ENCODE results near the gene THRB.

THRB gene

GRCh38 chr3:24450160-24450907, 44.3 kb downstream of the THRB start:
- no peak for DNase-seq
- no CpG with 5 or more reads among the region's 5 CpGs for WGBS (ENCODE audit: extremely low coverage, insufficient coverage, low lambda C conversion rate)
- no peak overlapping the region for H4K5ac ChIP-seq (ENCODE audit: low read length)
- H3K18ac ChIP-seq (ENCODE audit: low read length) = no peak overlapping the region
- no peaks in the 10 kb centered on the region for H3K79me2 ChIP-seq (ENCODE audit: control insufficient read depth, insufficient read depth, low read length)
- no peak overlapping the region for H3K4me2 ChIP-seq (ENCODE audit: low read length)
- H2BK5ac ChIP-seq (ENCODE audit: low read length) = no peak overlapping the region
- no peak overlapping the region for H2BK15ac ChIP-seq (replicated peaks; ENCODE audit: low read depth)
- no peak overlapping the region for H3K4ac ChIP-seq (ENCODE audit: low read depth, low read length)
- no peak overlapping the region for H2BK120ac ChIP-seq (ENCODE audit: low read depth, low read length)
- H3K23ac ChIP-seq (ENCODE audit: low read length) = no peak overlapping the region
- no peaks in the 10 kb centered on the region for H3K79me1 ChIP-seq (ENCODE audit: low read length)
- H2AK5ac ChIP-seq (ENCODE audit: low read length) = no peak overlapping the region
- no peak overlapping the region for H4K8ac ChIP-seq (ENCODE audit: low read depth, low read length)
- H3K4me3 ChIP-seq (ENCODE audit: low read length) = no peak overlapping the region
- no peak overlapping the region for H3K9ac ChIP-seq (ENCODE audit: low read length)
- no peak overlapping the region for H3K27ac ChIP-seq (ENCODE audit: low read depth, low read length)
- H3K27me3 ChIP-seq (ENCODE audit: insufficient read depth, low read length, poor library complexity) = no peaks in the 10 kb centered on the region
- no peak overlapping the region for H3K56ac ChIP-seq (ENCODE audit: low read length)
- H3K4me1 ChIP-seq (ENCODE audit: control insufficient read depth, low read depth, low read length) = no peaks in the 10 kb centered on the region
- no peaks in the 10 kb centered on the region for H3K36me3 ChIP-seq (ENCODE audit: control insufficient read depth, insufficient read depth, low read length)

GRCh38 chr3:24447836-24448235, 46.8 kb downstream of the THRB start:
- no peak for DNase-seq
- Histone ChIP-seq H3K4me2 (ENCODE audit: low read length) (no peak overlapping the region), H3K23ac (ENCODE audit: low read length) (no peak overlapping the region), H3K27me3 (ENCODE audit: insufficient read depth, low read length, poor library complexity) (no peaks in the 10 kb centered on the region), H3K79me2 (ENCODE audit: control insufficient read depth, insufficient read depth, low read length) (no peaks in the 10 kb centered on the region), H3K27ac (ENCODE audit: low read depth, low read length) (no peak overlapping the region), H3K36me3 (ENCODE audit: control insufficient read depth, insufficient read depth, low read length) (no peaks in the 10 kb centered on the region), H2AK5ac (ENCODE audit: low read length) (no peak overlapping the region), H3K9ac (ENCODE audit: low read length) (no peak overlapping the region), H2BK120ac (ENCODE audit: low read depth, low read length) (no peak overlapping the region), H3K79me1 (ENCODE audit: low read length) (no peaks in the 10 kb centered on the region), H3K4ac (ENCODE audit: low read depth, low read length) (no peak overlapping the region), H3K18ac (ENCODE audit: low read length) (no peak overlapping the region), H2BK5ac (ENCODE audit: low read length) (no peak overlapping the region), H2BK15ac (replicated peaks; ENCODE audit: low read depth) (no peak overlapping the region), H4K5ac (ENCODE audit: low read length) (no peak overlapping the region), H3K4me3 (ENCODE audit: low read length) (no peak overlapping the region), H4K8ac (ENCODE audit: low read depth, low read length) (no peak overlapping the region), H3K4me1 (ENCODE audit: control insufficient read depth, low read depth, low read length) (no peaks in the 10 kb centered on the region), H3K56ac (ENCODE audit: low read length) (no peak overlapping the region)
- no CpG with 5 or more reads among the region's 6 CpGs for WGBS (ENCODE audit: extremely low coverage, insufficient coverage, low lambda C conversion rate)

GRCh38 chr3:24446032-24446431, 48.6 kb downstream of the THRB start:
- Histone ChIP-seq H2BK5ac (ENCODE audit: low read length) (no peak overlapping the region), H3K79me2 (ENCODE audit: control insufficient read depth, insufficient read depth, low read length) (no peaks in the 10 kb centered on the region), H3K4ac (ENCODE audit: low read depth, low read length) (no peak overlapping the region), H3K4me2 (ENCODE audit: low read length) (no peak overlapping the region), H2AK5ac (ENCODE audit: low read length) (no peak overlapping the region), H3K79me1 (ENCODE audit: low read length) (no peaks in the 10 kb centered on the region), H2BK15ac (replicated peaks; ENCODE audit: low read depth) (no peak overlapping the region), H3K4me1 (ENCODE audit: control insufficient read depth, low read depth, low read length) (no peaks in the 10 kb centered on the region), H3K27ac (ENCODE audit: low read depth, low read length) (no peak overlapping the region), H4K5ac (ENCODE audit: low read length) (no peak overlapping the region), H3K18ac (ENCODE audit: low read length) (no peak overlapping the region), H4K8ac (ENCODE audit: low read depth, low read length) (no peak overlapping the region), H3K27me3 (ENCODE audit: insufficient read depth, low read length, poor library complexity) (no peaks in the 10 kb centered on the region), H3K56ac (ENCODE audit: low read length) (no peak overlapping the region), H3K23ac (ENCODE audit: low read length) (no peak overlapping the region), H3K4me3 (ENCODE audit: low read length) (no peak overlapping the region), H3K36me3 (ENCODE audit: control insufficient read depth, insufficient read depth, low read length) (no peaks in the 10 kb centered on the region), H2BK120ac (ENCODE audit: low read depth, low read length) (no peak overlapping the region), H3K9ac (ENCODE audit: low read length) (no peak overlapping the region)
- WGBS (ENCODE audit: extremely low coverage, insufficient coverage, low lambda C conversion rate) = no CpG with 5 or more reads among the region's 1 CpG
- DNase-seq = no peak

GRCh38 chr3:24443476-24443875, 51.2 kb downstream of the THRB start:
- Histone ChIP-seq H4K8ac (ENCODE audit: low read depth, low read length) (no peak overlapping the region), H3K27me3 (ENCODE audit: insufficient read depth, low read length, poor library complexity) (no peaks in the 10 kb centered on the region), H3K9ac (ENCODE audit: low read length) (no peak overlapping the region), H4K5ac (ENCODE audit: low read length) (no peak overlapping the region), H3K79me2 (ENCODE audit: control insufficient read depth, insufficient read depth, low read length) (no peaks in the 10 kb centered on the region), H2BK120ac (ENCODE audit: low read depth, low read length) (no peak overlapping the region), H3K4me3 (ENCODE audit: low read length) (no peak overlapping the region), H3K4me1 (ENCODE audit: control insufficient read depth, low read depth, low read length) (no peaks in the 10 kb centered on the region), H3K23ac (ENCODE audit: low read length) (no peak overlapping the region), H3K56ac (ENCODE audit: low read length) (no peak overlapping the region), H2BK5ac (ENCODE audit: low read length) (no peak overlapping the region), H3K18ac (ENCODE audit: low read length) (no peak overlapping the region), H2BK15ac (replicated peaks; ENCODE audit: low read depth) (no peak overlapping the region), H3K4ac (ENCODE audit: low read depth, low read length) (no peak overlapping the region), H2AK5ac (ENCODE audit: low read length) (no peak overlapping the region), H3K79me1 (ENCODE audit: low read length) (no peaks in the 10 kb centered on the region), H3K4me2 (ENCODE audit: low read length) (no peak overlapping the region), H3K27ac (ENCODE audit: low read depth, low read length) (no peak overlapping the region), H3K36me3 (ENCODE audit: control insufficient read depth, insufficient read depth, low read length) (no peaks in the 10 kb centered on the region)
- DNase-seq = no peak
- WGBS (ENCODE audit: extremely low coverage, insufficient coverage, low lambda C conversion rate) = no CpG with 5 or more reads among the region's 1 CpG

GRCh38 chr3:24440760-24441464, 53.7 kb downstream of the THRB start:
- Histone ChIP-seq H3K4me3 (ENCODE audit: low read length) (no peak overlapping the region), H4K8ac (ENCODE audit: low read depth, low read length) (no peak overlapping the region), H3K4me2 (ENCODE audit: low read length) (no peak overlapping the region), H3K23ac (ENCODE audit: low read length) (no peak overlapping the region), H3K36me3 (ENCODE audit: control insufficient read depth, insufficient read depth, low read length) (no peaks in the 10 kb centered on the region), H3K18ac (ENCODE audit: low read length) (no peak overlapping the region), H3K79me2 (ENCODE audit: control insufficient read depth, insufficient read depth, low read length) (no peaks in the 10 kb centered on the region), H3K79me1 (ENCODE audit: low read length) (no peaks in the 10 kb centered on the region), H4K5ac (ENCODE audit: low read length) (no peak overlapping the region), H2AK5ac (ENCODE audit: low read length) (no peak overlapping the region), H2BK15ac (replicated peaks; ENCODE audit: low read depth) (no peak overlapping the region), H3K4me1 (ENCODE audit: control insufficient read depth, low read depth, low read length) (no peaks in the 10 kb centered on the region), H3K27me3 (ENCODE audit: insufficient read depth, low read length, poor library complexity) (no peaks in the 10 kb centered on the region), H2BK120ac (ENCODE audit: low read depth, low read length) (no peak overlapping the region), H3K4ac (ENCODE audit: low read depth, low read length) (no peak overlapping the region), H3K56ac (ENCODE audit: low read length) (no peak overlapping the region), H2BK5ac (ENCODE audit: low read length) (no peak overlapping the region), H3K27ac (ENCODE audit: low read depth, low read length) (no peak overlapping the region), H3K9ac (ENCODE audit: low read length) (no peak overlapping the region)
- WGBS (ENCODE audit: extremely low coverage, insufficient coverage, low lambda C conversion rate) = no CpG with 5 or more reads among the region's 3 CpGs
- no peak for DNase-seq
